Measurements from ENCODE around the gene AFF3. TPM values are rescaled to one million over a fixed set of nuclear protein-coding genes. Genes with fewer than 3 reads are reported as not detected.

The AFF3 gene
- total RNA-seq, 1 donor from 2014 or later = 7.3 TPM

DNA sequence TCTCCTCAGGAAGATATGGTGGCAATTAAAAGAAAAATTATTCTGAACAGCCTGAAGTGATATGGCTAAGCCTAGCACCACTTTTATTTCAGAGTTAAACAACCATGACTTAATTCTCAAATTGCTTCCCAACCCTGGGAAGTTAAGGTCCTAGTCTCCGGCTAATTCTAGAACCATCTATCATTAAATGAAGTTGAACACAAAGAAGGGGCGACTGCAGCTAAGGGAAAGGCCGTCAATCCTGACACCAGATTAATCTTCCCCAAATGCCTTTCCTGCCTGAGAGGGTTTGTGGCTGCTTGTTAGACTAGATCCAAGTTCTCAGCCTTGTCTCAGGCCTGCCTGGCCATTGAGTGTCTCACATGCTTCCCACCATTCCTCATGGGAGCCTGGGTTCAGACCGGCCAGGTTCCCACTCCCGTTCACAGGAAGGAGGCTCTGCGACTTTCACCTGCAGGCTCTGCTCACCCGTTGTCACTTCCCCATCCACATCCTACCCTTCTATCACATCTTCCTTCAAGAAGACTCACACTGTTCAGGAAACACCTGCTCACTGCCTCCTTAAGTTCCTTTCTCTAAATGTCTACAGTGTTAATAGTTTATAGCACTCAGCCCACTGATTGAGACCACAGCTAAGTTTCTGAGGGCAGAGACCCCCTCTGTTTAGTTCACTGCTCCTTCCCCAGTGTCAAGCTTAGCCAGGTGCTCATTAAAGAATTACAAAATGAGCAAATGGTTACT is 369.6 kb downstream of the AFF3 start:
- DNase-seq (ENCODE audit: low spot score, unreplicated experiment) = no peak
- TF ChIP-seq, protein P1, sequence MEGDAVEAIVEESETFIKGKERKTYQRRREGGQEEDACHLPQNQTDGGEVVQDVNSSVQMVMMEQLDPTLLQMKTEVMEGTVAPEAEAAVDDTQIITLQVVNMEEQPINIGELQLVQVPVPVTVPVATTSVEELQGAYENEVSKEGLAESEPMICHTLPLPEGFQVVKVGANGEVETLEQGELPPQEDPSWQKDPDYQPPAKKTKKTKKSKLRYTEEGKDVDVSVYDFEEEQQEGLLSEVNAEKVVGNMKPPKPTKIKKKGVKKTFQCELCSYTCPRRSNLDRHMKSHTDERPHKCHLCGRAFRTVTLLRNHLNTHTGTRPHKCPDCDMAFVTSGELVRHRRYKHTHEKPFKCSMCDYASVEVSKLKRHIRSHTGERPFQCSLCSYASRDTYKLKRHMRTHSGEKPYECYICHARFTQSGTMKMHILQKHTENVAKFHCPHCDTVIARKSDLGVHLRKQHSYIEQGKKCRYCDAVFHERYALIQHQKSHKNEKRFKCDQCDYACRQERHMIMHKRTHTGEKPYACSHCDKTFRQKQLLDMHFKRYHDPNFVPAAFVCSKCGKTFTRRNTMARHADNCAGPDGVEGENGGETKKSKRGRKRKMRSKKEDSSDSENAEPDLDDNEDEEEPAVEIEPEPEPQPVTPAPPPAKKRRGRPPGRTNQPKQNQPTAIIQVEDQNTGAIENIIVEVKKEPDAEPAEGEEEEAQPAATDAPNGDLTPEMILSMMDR (IDR thresholded peaks at IDR 0.05; ENCODE audit: unreplicated experiment) = no peak
- Mint-ChIP-seq H3K27me3 (no peaks in the 10 kb centered on the region), H3K4me1 (ENCODE audit: low read depth) (peaks cover 18% of the 10 kb centered on the region), H3K9me3 (ENCODE audit: low read depth) (peaks cover 21% of the 10 kb centered on the region), H3K27ac (no peak overlapping the region), H3K36me3 (ENCODE audit: insufficient read depth) (no peaks in the 10 kb centered on the region), H3K4me3 (ENCODE audit: low read depth) (no peak overlapping the region)

DNA sequence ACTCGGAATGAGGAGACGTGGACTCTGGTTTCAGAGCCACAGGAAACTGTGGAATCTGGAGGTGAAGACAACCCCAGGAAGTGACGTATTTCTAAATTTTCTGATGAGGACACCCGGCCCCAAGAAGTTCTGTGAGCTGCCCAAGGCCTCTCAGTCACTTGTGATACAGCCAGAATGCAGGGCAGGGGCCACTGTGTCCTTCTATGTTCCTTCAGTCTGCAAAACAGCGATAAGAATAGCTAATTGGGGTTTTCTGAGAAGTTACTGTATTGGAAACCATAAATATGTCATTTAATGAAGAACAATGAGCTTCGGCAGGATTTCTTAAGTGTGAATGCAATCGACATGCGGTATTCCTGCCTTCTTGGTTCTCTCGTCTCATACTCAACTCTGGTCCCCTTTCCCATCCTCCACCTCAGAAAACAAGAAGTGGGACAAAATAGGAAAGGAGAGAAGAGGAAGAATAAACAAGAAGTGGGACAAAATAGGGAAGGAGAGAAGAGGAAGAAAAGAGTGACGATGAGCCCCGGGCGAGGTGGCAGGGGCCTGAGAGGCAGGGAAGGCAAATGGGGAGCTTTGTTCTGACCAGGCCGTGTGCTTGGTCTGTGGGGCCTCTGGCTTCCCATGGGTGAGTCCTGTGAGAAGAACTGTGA is 370.6 kb downstream of the AFF3 start:
- no peaks in the 10 kb centered on the region for H3K27me3 Mint-ChIP-seq
- peaks cover 24% of the 10 kb centered on the region for H3K9me3 Mint-ChIP-seq (ENCODE audit: low read depth)
- no peak overlapping the region for H3K27ac Mint-ChIP-seq
- H3K4me1 Mint-ChIP-seq (ENCODE audit: low read depth) = peaks cover 18% of the 10 kb centered on the region
- DNase-seq (ENCODE audit: low spot score, unreplicated experiment) = no peak
- no peak overlapping the region for H3K4me3 Mint-ChIP-seq (ENCODE audit: low read depth)
- TF ChIP-seq, protein P1 (IDR thresholded peaks at IDR 0.05; ENCODE audit: unreplicated experiment) = no peak
- H3K36me3 Mint-ChIP-seq (ENCODE audit: insufficient read depth) = no peaks in the 10 kb centered on the region

DNA sequence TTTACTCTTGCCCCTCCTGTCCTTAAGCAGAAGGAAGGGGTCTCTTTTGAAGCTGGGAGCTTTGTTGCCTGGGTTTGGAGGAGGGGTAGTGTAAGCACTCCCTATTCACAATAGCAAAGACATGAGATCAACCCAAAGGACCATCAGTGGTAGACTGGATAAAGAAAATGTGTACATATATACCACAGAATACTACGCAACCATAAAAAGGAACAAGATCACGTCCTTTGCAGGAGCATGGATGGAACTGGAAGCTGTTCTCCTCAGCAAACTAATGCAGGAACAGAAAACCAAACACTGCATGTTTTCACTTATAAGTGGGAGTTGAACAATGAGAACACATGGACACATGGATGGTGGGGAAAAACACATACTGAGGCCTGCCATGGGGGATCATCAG is 371.5 kb downstream of the AFF3 start:
- H3K9me3 Mint-ChIP-seq (ENCODE audit: low read depth) = peaks cover 24% of the 10 kb centered on the region
- TF ChIP-seq, protein P1 (IDR thresholded peaks at IDR 0.05; ENCODE audit: unreplicated experiment) = no peak
- H3K36me3 Mint-ChIP-seq (ENCODE audit: insufficient read depth) = no peaks in the 10 kb centered on the region
- no peak overlapping the region for H3K4me3 Mint-ChIP-seq (ENCODE audit: low read depth)
- H3K4me1 Mint-ChIP-seq (ENCODE audit: low read depth) = peaks cover 18% of the 10 kb centered on the region
- H3K27ac Mint-ChIP-seq = no peak overlapping the region
- no peaks in the 10 kb centered on the region for H3K27me3 Mint-ChIP-seq
- no peak for DNase-seq (ENCODE audit: low spot score, unreplicated experiment)

DNA sequence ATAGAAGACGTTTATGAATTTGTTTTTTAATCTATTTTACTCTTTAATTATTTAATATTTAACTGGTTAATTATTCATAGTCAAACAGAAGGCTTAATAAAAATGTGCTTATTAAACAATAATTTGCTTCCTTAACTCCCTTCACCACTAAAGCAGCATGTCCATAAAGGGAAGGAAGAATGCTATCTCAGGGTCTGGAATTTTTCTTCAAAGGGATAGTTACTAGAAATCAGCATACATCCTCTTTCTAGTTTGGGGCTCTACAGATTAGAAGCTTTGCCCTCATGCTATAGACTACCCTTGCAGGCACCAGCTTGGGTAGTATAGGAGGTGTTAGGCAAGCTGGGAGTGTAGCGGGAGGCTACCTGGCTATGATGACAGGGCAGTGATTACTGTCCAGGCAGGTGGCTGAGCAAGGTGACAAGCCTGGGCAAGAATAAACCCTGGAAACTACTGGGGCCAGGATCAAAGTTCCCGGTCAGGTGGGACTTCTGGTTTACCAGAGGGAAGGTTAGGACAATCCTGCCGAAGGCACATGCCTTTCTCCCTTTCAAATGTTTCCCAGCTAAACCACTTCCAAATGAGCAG is 376.6 kb downstream of the AFF3 start:
- TF ChIP-seq, protein P1 (IDR thresholded peaks at IDR 0.05; ENCODE audit: unreplicated experiment) = no peak
- no peak for DNase-seq (ENCODE audit: low spot score, unreplicated experiment)
- Mint-ChIP-seq H3K4me1 (ENCODE audit: low read depth) (peaks cover 8% of the 10 kb centered on the region), H3K27ac (no peak overlapping the region), H3K9me3 (ENCODE audit: low read depth) (peaks cover 10% of the 10 kb centered on the region), H3K4me3 (ENCODE audit: low read depth) (no peak overlapping the region), H3K36me3 (ENCODE audit: insufficient read depth) (no peaks in the 10 kb centered on the region), H3K27me3 (peaks cover 3% of the 10 kb centered on the region)

DNA sequence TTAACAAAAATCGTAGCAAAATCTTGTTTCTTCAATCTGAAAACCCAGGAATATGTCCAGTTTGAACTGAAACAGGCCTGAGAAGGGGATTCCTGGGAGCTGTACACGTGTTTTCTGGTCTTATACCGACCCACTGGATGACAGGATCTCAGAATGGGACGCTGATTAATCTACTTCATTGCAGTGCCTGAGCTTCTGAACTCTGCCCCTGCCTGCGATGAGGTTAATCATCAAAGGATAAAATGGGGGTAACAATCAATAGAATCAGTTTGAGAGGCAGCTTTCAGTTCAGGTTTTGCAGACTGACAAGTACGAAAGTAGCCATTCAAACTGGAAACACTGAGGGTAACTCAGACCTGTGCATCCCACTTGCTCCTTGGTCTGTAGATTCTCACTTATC is 378.6 kb downstream of the AFF3 start:
- DNase-seq (ENCODE audit: low spot score, unreplicated experiment) = no peak
- peaks cover 3% of the 10 kb centered on the region for H3K27me3 Mint-ChIP-seq
- no peak overlapping the region for H3K27ac Mint-ChIP-seq
- peaks cover 8% of the 10 kb centered on the region for H3K4me1 Mint-ChIP-seq (ENCODE audit: low read depth)
- TF ChIP-seq, protein P1 (IDR thresholded peaks at IDR 0.05; ENCODE audit: unreplicated experiment) = no peak
- H3K9me3 Mint-ChIP-seq (ENCODE audit: low read depth) = peaks cover 6% of the 10 kb centered on the region
- no peaks in the 10 kb centered on the region for H3K36me3 Mint-ChIP-seq (ENCODE audit: insufficient read depth)
- no peak overlapping the region for H3K4me3 Mint-ChIP-seq (ENCODE audit: low read depth)

Data from progenitor cell of endocrine pancreas (in vitro differentiated cells).